Posterior cingulate gyrus (tissue), 11 donors: ENCODE measurements around the gene HMCES.
"Not testable (repeated sequence)": the region's sequence is repeated elsewhere in the genome, so short reads cannot be mapped to it uniquely, and the experiment has no call there.

ENCODE experiments used
- DNase-seq, 10 donors: peaks; one replicate each; pipeline versions ENCODE4 v3.0.0 to v3.0.0-alpha.2; 2020 to 2021; ENCODE audit warnings: mixed read lengths in 3 of 10
- intact Hi-C: fragments of 100-400 bp; cut with DNase I; formaldehyde crosslinking; loops from one replicate; pipeline ENCODE4 v1.15.1; 2023

The HMCES gene

DNA sequence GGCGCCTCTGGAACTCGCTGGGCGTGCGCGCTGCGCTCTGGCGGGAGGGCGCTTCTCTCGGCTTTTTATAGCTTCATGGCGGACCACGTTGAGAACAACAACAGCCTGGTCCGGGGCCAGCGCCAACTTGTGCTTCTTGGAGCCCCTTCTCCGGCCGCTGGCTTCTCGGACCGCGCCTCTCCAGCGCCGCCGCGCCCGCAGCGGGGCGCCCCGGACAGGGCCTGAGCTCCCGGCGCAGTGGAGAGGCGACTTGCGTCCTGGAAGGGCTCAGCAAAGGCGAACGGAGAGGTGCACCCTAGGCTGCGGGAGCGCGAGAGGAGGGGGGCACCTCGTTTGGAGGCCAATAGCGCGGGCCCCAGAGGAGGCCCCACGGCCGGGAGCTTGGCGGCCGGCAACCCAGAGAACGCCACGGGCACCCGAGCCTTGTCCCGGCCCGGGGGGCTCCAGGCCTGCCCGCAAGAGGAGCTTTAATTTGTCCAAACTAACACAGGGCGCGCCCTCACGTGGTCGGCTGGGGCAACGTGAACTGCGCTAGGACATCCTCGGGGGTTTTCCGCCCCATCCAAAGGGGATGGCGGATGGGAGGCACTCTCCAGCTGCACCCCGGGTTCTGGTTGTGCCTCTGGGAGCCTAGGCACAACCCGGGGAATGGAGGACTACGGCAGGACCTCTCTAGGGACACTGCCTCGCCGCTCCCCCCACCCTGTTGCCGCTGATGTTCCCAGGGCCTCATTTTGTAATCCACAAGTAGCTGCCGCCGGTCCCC lies 37.8 kb downstream of the HMCES start:
- peak; percentile 84 to 98 (median 90) for DNase-seq
- intact Hi-C loops: no loop called here

DNA sequence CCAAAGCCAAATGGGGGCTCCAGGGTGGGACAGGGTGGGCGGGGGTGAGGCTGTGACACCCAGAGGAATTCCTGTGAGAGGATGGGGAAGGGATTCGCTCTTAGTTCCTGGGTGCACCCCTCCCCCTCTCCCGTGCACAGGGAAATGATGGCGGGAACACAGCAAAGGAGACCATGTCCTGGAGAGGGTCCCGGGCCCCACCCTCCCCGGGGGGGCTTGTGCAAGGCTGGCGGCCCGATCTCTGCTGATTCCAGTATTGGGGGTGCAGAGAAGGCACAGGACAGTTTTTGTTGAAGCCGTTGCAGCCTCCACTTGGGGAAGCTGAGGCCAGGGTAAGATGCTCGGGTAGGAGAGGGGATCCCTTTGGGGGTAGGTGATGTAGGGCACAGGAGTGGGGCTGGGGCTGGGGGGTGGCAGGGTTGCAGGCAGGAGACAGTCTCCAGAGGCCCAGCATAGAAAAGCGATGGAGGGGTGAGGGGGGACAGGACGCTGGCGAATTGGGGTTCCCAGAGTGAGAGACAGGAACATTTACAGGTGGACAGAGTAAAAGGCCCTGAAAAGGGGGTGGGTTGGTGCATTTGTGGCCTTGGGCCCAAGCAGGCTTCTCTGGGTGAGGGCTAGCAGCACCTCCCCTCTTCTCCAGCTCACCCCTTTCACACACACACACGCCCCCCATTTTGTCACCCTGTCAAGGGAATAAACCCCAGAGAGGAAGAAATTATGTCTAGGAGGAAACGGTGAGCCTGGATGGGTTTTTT lies 38.5 kb downstream of the HMCES start:
- intact Hi-C loops: no loop called here
- peak in 2 of 10 donors; percentile 17 to 89 for DNase-seq

DNA sequence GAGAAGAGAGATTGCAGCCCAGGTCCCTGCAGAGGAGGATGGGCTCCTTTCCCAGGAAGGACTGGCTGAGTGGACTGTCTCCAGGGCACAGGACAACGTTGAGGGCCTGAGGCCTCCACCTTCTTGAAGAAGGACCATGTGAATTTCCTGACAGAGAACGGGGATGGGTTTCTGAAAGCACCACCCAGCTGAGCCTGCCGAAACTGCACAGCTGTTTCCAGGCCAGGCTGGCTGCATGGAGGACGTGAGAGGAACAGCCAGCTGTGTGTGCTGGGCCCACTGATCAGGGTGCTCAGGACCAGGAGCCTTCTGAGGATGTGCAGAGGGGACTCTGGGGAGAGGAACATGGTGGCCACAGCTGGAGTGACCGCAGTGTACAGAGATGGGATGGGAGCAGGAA lies 39.2 kb downstream of the HMCES start:
- DNase-seq: peak in 1 of 10 donors; percentile 19
- intact Hi-C loops: no loop called here

DNA sequence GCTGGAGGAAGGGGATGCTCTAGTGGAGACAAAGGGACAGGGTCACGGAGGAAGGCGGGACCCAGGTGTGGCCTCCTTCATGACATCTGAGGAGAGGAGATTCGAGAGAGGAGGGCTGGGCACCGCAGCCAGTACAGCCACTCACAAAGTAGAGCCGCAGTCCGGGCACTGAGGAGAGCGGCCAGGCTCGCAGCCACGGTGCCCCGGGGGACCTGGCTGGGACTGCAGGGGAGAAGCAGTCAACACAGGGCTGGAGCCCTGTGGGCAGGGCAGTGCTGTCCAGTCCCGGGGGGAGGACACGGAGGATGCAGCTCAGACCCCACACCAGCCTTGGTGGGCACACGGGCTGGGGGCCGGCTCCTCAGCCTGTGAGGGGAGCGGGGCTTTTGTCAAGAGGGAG lies 40.3 kb downstream of the HMCES start:
- intact Hi-C loops: no loop called here
- no peak for DNase-seq

DNA sequence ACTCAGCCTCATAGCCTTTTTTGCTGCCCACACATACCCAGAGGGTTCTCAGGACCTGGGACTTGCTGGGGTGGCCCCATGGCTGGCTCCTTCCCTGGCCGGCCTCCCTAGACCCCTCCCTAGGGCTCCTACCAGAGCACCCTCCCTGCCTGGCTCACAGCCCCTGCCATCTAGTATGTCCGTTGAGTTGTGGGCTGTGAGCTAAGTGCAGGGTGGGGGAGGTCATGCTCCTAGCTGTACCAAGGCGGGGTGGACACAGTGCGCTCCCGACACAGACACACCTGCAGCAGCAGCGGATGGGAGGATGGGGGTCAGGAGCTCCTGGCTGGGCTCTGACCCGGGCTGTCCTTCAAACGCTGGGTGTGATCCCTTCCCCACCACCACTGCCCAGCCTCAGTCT lies 41.6 kb downstream of the HMCES start:
- no peak for DNase-seq
- intact Hi-C loops: no loop called here

DNA sequence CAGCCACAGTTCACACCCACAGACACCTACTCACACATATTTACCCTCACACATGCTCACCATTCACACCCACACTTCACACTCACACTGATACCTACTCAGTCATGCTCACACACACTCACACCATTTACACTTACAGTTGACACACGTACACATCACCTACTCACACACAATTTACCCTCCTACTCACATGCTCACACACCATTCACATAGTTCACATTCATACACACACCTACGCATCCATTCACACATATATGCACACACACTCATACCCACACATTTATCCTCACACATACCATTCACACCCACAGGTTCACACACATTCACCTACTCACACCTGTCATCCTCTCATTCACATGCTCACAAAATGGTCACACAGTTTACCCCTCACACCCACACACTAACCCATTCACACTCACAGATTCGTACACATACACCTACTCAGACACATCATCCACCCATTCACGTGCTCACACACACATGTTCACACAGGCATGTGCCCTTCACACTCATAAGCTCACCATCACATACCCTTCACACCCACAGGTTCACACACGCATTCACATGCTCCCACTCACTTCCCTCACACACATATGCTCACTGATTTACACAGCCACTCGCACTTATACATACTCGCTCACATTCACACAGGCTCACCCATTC lies 42.3 kb downstream of the HMCES start:
- DNase-seq: no peak

DNA sequence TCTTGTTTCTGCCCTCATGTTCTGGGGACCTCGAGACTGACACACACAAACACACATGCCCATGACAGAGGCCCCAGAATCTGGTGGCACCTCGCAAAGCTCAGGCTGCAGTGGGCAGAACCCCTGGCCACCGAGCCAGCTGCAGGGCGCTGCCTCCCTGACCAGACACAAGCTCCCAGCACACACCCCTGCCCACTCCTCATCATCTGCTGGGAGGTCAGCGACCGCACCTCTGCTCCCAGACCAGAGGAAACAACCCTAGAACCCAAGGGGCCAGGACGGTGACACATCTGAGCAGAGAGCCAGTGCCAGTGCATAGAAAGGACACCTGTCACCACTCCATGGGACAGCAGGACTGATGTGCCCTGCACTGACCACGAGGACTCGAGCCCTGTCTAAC lies 43.2 kb downstream of the HMCES start:
- intact Hi-C loops: no loop called here
- no peak for DNase-seq

More for the DNA sequence above, 42.3 kb downstream of the HMCES start:
- intact Hi-C loops: no loop called here

DNA sequence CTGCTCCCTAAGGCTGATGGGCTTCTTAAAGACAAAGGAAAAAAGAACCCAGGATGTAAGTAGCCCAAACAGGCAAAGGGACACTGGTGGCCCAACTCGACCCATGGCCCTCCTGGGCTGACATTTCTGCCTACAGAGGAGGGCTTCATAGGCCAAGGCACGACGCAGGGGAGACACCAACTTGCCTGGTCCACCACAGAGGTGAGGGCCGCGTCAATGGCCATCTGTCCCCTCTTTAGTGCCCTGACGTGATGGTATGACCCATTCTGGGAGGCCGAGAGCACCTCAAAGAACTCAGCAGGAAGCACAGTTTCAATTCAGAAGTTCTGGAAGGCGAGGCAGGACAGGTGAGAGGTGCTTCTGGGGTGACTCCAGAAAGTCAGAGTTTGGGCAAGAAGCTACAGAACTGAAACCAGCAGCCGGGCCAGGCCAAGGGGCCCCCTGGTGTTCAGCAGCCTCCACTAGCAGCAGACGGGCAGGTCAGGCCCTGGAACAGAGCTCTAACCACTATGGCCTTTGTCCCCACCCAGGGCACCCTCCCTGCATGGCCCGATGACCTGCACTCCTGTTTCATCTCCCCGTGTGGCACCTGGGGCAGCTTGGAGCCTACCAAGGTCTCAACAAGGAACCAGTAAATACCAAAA lies 45.1 kb downstream of the HMCES start:
- intact Hi-C loops: no loop called here

DNA sequence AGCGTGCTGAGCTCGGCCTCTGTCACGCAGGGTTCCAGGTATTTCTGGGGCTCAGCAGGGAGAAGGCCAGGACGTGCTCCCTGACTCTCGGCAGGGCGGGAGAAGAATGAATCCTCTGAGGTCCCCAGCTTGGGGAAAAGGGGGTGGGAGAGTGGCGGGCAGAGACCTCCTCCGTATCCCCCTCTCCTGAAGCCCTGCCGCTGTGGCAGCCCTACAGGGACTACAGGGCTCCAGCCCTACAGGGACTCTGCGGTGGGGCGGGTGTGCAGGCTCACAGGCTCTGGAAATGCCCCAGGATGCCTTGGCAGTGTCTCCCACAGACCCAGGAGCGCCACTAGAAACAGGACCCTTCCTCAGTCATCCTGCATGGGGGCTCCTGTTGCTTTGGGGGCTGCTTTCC lies 46.2 kb downstream of the HMCES start:
- intact Hi-C loops: no loop called here
- peak in 1 of 10 donors; percentile 41 for DNase-seq

More for the DNA sequence above, 45.1 kb downstream of the HMCES start:
- DNase-seq: no peak

DNA sequence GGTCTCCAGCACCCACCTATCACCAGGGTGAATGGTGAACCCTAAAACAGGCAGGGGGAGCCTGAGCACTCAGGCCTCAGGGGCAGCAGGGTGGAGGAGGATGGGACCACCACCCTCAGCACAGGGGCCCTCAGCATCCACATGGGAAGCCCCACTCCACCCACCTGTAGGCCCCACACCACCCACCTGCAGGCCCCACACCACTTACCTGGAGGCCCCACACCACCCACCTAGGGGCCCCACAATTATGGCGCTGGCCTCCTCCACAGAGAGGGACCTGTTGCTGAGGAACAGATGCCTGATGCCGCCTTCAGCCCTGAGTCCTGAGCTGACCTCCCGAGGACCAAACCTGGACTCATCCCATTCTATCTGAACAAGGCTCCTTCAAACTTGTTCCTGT lies 46.7 kb downstream of the HMCES start:
- DNase-seq: peak in 2 of 10 donors; percentile 36 to 52
- intact Hi-C loops: no loop called here

DNA sequence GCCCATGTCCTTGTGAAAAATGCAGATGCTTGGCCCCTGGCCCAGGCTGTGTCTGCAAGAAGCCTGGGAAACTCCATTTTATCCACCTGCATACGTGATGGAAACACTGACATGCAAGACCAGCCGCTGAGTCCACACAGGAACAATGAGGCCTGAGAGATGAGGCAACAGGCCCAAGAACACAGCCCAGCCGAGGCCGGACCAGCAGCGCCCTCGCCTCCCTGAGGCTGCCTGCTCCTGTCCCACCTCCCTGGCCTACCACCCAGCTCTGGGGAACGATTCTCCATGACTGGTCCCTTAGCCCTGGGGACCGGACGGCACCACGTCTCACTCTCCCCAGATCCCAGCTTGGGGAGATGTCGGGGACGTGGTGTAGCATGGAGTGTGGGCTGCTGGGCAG lies 47.5 kb downstream of the HMCES start:
- peak in 2 of 10 donors; percentile 44 to 64 for DNase-seq
- intact Hi-C loops: no loop called here

DNA sequence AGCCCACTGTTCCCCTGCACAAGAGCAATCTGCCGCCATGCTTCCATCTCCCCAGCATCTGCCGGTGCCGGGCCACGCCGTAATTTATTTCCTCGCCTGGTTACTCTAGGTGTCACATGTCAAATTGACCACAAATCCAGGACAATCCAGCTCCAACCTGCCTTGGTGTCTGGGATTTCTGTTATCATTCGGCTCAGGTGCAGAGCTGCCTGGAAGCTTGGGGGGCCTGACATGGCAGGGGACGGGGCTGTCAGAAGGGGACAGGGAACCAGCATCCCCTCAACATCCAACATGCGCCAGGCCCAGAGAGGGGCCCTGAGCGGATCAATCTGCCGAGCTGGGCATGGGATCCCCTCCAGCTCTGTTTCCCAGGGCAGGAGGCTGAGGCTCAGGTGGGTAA lies 47.9 kb downstream of the HMCES start:
- peak in 2 of 10 donors; percentile 62 to 66 for DNase-seq
- intact Hi-C loops: no loop called here

DNA sequence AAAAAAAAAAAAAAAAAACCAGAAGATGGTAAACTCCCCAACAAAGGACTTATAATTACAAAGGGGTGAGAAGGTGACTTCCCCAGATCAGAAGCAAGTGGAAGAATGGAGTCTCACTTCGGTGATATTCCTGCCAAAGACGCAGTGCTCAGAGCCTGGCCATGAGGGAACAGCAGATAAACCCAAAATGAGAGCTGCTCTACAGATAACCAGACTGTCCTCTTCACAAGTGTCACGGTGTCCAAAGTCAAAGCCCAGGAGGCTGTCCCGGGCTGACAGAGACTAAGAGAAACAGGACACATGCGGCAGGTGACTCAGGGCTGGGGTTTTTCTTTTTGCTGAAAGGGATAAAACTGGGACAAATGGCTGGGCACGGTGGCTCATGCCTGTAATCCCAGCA lies 48.8 kb downstream of the HMCES start:
- DNase-seq: peak in 2 of 10 donors; percentile 7 to 17
- intact Hi-C loops: no loop called here

DNA sequence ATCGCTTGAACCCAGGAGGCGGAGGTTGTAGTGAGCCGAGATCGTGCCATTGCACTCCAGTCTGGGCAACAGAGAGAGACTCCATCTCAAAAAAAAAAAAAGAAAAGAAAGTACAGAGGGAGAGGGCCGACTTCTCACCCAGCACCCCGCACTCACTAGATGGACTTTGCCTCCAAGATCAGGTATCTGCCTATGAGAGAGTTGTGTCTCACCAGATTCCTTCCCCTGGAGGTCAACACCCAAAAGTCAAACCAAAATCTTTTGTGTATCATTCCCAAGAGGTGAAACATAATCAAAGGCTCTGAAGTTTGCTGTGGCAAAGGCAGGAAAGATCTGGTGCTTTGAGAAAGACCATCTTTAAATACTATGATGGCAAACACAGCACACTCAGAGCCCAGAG lies 51.2 kb downstream of the HMCES start:
- intact Hi-C loops: no loop called here
- peak in 1 of 10 donors; percentile 46 for DNase-seq

DNA sequence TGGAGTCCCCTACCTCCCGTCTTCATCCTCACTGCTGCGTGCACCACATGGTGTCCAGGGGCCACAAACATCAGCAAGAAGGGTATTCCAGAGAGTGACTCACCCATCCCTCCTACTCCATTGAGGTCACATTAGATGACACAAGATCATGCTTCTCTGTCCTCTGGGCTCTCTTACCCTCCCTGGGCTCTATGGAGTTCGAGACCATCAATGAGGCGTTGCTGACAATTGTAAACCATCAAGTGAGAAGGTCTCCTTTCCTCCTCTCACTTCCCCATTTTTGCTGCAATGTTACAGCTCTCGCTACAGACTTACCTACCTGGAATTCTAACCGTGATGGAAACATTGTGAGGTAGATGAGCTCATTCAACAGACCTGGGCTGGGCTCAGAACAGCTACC lies 51.7 kb downstream of the HMCES start:
- intact Hi-C loops: no loop called here
- peak in 1 of 10 donors; percentile 40 for DNase-seq

DNA sequence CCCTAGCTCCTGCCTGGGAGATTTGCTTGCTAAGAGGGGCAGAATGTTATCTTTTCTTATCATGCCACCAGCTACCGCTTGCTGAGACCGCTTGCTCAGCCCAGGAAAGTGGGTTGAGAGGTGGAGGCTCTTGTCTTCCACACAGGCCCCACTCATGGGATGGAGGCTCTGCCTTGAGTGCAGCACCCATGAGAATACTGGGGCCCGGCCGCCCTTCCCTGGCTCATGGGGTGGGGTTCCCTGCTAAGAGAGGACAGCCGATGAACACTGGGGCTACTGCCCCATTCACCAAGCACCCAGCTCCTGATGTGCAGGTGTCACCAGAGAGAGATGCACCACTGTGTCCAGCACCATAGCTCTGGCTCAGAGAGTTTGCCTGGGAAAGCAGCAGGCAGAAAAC lies 55.2 kb downstream of the HMCES start:
- peak in 3 of 10 donors; percentile 11 to 64 (median 61) for DNase-seq
- intact Hi-C loops: no loop called here

DNA sequence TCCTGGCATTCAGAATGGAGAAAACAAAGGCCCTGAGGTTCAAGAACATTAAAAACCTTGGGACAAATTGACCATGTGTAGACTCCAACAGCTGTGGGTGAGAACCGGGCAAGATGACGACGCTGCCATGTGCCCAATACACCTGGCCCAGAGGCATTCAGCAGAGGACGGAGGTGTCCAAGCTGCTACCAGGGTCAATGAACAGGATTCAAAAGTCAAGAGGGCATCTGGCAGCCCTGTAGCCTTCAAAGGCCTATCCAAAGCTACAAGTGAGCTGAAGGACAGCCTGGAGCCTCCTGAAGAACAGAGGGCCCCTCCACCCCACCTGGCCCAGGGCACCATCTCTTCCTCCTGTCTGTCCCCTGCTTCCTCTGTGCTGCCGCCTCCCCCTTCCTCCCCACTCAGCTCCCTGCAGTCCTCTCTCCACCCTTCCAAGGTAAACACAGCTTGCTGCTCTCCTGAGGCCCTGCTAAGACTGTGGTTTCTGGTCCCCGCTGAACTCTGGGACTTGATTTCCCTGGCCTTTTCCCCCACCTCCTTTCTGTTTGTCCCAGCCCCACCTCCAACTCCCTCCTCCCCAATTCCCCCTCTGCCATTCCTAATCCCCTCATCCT lies 57.5 kb downstream of the HMCES start:
- intact Hi-C loops: no loop called here
- peak in 3 of 10 donors; percentile 1 to 68 (median 9) for DNase-seq

DNA sequence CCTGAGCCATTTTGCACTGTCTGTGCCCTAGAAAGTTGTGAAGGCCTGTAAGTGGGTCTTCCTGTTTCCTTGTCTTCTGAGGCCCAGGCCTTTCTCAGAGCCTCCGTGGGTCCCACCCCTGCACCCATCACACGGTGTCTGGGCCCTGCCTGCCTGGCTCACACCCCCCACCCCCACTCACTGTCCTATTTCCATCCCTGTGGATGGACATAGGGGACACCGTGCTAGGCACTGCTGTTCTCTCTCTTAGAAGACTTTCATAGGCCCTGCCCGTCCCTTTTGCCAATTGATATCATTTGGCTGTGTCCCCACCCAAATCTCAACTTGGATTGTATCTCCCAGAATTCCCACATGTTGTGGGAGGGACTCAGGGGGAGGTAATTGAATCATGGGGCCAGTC lies 59.0 kb downstream of the HMCES start:
- intact Hi-C loops: not testable (repeated sequence)
- peak in 2 of 10 donors; percentile 3 to 22 for DNase-seq

DNA sequence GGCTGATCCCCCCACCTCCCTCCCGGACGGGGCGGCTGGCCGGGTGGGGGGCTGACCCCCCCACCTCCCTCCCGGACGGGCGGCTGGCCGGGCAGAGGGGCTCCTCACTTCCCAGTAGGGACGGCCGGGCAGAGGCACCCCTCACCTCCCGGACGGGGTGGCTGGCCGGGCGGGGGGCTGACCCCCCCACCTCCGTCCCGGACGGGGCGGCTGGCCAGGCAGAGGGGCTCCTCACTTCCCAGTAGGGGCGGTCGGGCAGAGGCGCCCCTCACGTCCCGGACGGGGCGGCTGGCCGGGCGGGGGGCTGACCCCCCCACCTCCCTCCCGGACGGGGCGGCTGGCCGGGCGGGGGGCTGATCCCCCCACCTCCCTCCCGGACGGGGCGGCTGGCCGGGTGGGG lies 60.5 kb downstream of the HMCES start:
- intact Hi-C loops: not testable (repeated sequence)
- DNase-seq: peak in 3 of 10 donors; percentile 4 to 61 (median 16)

DNA sequence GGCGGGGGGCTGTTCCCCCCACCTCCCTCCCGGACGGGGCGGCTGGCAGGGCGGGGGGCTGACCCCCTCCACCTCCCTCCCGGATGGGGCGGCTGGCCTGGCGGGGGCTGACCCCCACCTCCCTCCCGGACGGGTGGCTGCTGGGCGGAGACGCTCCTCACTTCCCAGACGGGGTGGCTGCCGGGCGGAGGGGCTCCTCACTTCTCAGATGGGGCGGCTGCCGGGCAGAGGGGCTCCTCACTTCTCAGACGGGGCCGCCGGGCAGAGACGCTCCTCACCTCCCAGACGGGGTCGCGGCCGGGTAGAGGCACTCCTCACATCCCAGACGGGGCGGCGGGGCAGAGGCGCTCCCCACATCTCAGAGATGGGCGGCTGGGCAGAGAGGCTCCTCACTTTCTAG lies 61.2 kb downstream of the HMCES start:
- DNase-seq: peak in 3 of 10 donors; percentile 23 to 38 (median 27)
- intact Hi-C loops: not testable (repeated sequence)
